Stimulated activated CD8-positive, alpha-beta memory T cell treated with anti-CD3 and anti-CD28 coated beads, Interleukin-12 subunit alpha, Interleukin-12 subunit beta, amount 100 ng/mL, for 4 hours (primary cell): ENCODE data around the gene SPDYA.
"Not testable (repeated sequence)": the region's sequence is repeated elsewhere in the genome, so short reads cannot be mapped to it uniquely, and the experiment has no call there.

Experiments
- DNase-seq: peaks from one replicate; pipeline ENCODE4 v3.0.0-alpha.2; 2020; ENCODE audit warnings: low read depth

The SPDYA gene

GRCh38 chr2:28810384-28811285, at the start of gene SPDYA:
Gene SPDYA (plus strand): TSS chr2:28810834. CDS start chr2:28816015, 5,181 bp downstream.
- peak; percentile 70 for DNase-seq

- no peak for DNase-seq
Measured at GRCh38 chr2:28761420-28761819, 49.2 kb upstream of the SPDYA start.

DNA sequence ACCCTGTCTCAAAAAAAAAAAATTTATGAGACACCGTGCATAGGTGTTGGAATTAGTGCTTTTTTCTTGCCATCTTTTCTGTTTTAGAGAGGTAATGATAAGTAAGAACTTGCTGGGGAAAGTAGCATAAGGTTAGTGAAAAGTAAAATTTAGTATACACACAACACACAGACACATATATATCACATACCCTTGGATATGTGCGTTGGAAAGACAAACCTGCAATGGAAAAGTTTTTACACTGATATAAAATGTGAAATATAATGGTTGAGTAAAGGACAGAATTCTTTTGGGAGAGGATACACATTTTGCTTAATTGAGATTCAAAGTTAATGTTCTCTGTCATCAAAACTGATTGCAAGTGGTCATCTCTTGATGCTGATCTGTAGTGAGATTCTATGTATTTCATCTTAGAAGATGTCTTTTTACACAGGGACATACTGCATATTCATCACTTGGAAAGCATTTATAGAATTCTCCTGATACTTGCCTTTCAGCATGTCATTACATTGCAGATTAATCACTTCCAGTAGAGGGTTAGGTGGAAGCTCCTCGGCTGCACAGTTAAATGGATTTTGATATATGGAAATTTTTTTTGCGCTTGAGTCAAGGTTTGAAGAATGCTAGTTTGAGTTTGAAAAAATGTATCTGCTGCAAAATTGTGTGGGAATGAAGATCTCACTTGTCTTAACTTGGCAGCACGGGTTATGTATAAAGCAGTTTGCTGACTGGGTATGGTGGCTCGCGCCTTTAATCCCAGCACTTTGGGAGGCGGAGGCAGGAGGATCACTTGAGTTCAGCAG, 45.5 kb upstream of the SPDYA start:
- DNase-seq: no peak

DNA sequence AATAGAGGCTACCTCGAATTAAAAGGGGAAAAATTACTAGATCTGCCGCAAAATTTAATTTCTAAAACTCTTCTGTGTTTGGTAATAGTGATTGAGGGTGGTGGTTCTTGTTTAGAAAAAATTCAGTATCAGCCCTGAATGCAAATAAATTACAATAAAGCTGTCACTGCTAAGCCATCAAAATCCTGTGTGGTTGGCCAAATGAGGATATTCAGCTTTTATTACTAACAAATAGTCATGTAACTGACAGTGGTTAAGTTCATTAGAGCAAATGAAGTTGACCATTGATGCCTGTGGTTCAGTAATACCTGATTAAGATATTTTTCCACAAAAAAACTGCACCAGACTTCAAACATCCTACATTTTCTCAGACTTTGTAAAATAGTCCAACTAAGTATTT, 44.6 kb upstream of the SPDYA start:
- no peak for DNase-seq

- DNase-seq: no peak
Measured at GRCh38 chr2:28767337-28767736, 43.3 kb upstream of the SPDYA start.

GRCh38 chr2:28768422-28768821, 42.2 kb upstream of the SPDYA start:
- DNase-seq: no peak

GRCh38 chr2:28768952-28769351, 41.7 kb upstream of the SPDYA start:
- DNase-seq: no peak

DNA sequence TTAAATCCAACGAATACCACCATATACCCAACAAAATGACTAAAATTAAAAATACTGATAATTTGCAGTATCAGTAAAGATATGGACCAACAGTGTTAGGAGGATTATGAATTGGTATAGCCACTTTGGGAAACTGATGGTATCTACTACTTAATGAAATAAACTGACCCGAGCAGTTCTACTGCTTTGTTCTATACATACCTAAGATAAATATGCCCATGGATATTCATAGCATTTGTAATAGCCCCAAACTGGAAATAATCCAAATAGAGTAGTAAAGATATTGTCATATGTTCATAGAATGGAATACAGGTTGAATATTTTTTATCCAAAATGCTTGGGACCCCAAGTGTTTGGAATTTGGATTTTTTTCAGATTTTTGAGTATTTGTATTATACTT, 38.3 kb upstream of the SPDYA start:
- DNase-seq: no peak

DNA sequence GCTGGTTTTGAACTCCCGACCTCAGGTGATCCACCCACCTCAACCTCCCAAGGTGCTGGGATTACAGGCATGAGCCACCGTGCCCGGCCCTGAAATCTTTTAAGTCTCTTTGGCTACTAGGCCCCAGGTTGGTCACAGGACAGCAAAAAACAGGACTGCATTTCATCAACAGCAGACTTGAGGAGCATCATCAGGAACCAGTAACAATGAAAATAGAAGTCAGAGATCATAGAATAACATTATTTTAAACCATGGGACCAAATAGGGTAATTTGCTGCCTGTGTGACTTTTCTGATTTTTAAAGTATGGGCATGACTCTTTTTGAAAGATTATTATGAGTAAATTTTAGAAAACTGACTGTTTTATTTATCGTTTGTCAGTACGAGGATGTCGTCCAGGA, 34.2 kb upstream of the SPDYA start:
- no peak for DNase-seq

DNA sequence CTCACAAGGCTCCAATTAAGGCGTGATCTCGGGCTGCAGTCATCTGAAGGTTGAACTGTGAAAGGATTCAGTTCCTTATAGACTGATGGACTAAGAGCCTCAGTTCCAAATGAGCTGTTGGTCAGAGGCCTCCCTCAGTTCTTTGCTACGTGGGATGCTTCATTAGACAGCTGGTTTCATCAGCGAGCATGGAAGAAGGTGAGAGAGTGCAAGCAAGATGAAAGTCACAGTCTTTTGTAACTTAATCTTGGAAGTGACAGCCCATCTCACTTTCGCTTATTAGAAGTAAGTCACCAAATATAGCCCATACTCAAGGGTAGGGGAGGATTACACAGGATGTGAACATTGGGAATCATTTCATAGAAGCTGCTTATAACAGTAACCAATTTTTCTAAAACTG, 32.2 kb upstream of the SPDYA start:
- DNase-seq: no peak

GRCh38 chr2:28779001-28779400, 31.6 kb upstream of the SPDYA start:
- DNase-seq: no peak

GRCh38 chr2:28780496-28780895, 30.1 kb upstream of the SPDYA start:
- no peak for DNase-seq

- DNase-seq: no peak
Measured at GRCh38 chr2:28782423-28782822, 28.2 kb upstream of the SPDYA start.

DNA sequence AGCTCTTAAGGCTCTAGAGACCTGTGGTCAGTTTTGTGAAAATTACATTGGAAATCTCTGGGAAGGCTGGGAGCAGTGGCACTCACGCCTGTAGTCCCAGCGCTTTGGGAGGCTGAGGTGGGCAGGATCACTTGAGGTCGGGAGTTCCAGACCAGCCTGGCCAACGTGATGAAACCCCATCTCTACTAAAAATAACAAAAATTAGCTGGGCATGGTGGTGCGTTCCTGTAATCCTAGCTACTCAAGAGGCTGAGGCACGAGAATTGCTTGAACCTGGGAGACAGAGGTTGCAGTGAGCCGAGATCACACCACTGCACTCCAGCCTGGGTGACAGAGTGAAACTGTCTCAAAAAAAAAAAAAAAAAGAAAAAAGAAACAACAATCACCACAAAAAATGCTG, 26.1 kb upstream of the SPDYA start:
- DNase-seq: not testable (repeated sequence)

GRCh38 chr2:28796620-28797019, 14.0 kb upstream of the SPDYA start:
- no peak for DNase-seq

GRCh38 chr2:28801726-28802125, 8.9 kb upstream of the SPDYA start:
- no peak for DNase-seq

- no peak for DNase-seq
Measured at GRCh38 chr2:28802975-28803429, 7.6 kb upstream of the SPDYA start.

DNA sequence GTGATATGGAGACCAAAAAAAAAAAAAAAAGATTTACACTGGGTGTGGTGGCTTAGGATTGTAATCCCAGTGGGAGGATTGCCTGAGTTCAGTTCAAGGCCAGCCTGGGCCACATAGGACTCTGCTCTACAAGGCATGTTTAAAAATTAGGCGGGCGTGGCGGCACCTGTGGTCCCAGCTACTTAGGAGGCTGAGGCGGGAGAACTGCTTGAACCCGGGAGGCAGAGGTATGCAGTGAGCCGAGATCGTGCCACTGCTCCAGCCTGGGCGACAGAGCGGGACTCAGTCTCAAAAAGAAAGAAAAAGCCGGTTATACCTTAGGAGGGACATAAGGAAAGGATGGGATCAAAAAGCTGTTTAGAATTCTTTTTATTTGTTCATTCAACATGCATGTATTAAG, 707 bp upstream of the SPDYA start:
- DNase-seq: no peak

DNA sequence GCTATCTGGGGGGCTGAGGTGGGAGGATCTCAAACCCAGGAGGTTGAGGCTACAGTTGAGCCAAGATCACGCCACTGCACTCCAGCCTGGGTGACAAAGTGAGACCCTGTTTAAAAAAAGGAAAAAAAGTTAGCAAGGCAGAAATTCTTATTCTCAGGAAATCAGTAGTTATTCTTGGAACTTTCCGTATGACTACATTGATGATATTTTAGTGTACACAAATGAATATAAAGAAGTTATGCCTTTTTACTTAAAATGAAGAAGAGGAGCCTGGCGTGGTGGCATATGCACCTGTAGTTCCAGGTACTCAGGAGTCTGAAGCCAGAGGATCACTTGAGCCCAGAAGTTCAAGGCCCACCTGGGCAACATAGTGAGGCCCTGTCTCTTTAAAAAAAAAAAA, 7.4 kb downstream of the SPDYA start:
- DNase-seq: no peak

DNA sequence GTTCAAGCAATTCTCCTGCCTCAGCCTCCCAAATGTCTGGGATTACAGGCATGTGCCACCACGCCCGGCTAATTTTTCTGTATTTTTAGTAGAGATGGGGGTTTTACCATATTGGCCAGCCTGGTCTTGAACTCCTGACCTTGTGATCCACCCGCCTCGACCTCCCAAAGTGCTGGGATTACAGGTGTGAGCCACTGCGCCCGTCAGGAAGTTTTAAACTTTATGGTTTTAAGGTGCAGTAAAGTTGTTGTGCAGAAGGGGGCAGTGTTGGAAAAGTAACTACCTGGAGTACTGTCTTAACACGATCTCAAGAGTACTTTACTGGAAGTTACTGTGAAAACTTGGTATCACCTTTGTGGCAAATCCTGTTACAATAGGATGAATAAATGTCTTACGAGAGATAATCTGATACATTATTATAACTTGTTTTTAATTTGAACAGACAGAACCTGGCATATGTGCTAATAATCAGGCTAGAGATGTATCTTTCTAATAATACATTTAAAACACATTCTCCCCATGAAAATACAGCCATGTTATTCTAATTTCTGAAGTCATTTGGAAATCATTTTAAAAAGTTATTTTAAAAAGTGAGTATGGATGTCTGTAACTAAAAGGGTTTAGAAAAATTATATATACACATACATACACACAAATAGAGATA, 10.8 kb downstream of the SPDYA start:
- DNase-seq: no peak

DNA sequence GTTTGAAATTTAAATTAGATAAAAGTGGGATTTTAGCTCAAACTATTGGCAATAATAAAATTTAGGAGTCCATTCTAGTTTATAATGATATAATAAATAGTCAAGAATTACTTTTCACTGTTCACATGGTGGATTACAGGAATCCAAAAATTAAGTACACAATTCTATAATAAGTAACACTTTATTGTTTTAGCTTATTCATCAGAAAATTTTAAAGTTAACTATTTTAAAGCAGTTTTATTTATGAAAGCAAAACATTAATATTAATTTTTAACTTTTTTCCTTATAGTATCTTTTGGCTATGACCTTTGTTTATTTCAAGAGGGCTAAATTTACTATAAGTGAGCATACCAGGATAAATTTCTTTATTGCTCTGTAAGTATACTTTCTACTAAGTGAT, 11.4 kb downstream of the SPDYA start:
- no peak for DNase-seq

- no peak for DNase-seq
Measured at GRCh38 chr2:28824207-28824606, 13.6 kb downstream of the SPDYA start.

DNA sequence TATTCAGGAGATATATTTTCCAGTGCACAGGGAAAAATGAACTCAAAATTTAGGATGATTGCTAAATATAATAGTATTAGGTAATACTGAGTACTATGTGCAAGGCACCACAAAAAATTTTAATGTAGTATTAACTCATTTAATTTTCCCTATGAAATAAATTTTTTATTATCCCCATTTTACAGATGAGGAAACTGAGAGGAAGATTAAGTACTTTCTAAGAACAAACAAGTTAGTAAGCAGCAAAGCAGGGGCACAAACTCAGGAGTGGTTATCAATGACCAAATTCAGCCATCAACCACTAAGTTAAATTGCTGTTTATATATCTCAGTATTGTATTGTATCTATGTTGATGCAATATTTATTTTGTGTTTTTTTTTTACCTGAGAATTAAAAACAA, 14.2 kb downstream of the SPDYA start:
- no peak for DNase-seq
